NAMALWA (cell line): ENCODE data around the gene ATP1A3.
A peak's percentile ranks its signal among the peaks of the same experiment; 100 is the strongest.
"Not testable (repeated sequence)": the region's sequence is repeated elsewhere in the genome, so short reads cannot be mapped to it uniquely, and the experiment has no call there.

Source experiments
- DNase-seq: peaks from one replicate; pipeline ENCODE4 v3.0.0-alpha.2; 2015; ENCODE audit warnings: low spot score

Gene ATP1A3

DNA sequence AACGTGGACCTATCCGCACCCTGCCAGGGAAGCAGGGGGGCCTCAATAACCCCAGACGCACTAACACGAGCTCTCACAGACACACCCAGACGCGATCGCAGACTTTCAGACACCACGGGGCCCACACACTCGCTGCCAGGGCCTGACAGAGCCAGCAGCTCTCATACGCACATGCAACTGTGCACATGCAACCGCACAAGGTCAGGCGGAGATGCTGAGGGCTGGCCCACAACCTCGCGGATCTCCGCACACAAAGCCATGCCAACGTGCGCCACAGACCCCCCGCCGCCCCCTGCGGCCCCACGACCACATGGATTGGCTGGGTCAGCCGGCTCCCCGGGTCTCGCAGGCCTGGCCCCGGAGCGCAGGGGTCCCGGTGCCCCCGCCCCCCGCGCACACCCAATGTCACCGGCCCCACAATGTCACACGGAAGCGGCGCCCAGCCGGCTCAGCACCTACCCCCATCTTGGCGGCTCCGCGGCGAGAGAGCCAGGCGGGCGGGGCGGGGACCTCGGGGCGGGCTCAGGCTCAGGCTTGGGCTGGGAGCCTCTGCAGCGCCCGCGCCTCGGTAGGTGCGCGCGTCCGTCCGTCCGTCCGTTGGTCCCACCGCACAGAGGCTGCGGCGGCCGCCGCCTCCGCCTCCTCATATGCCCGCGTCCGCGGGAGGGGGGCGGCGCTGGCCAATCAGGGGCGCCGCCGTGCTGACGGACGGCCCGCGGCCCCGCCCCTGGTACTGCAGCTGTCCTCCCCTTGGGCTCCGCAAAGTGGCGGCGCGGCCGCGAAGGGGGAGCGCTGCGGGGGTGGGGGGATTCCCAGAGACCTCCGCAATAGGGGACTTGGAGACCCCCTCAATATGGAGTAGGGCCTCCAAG, at the start of gene ATP1A3:
Gene ATP1A3, minus strand, starts transcription at position 619 of the 872 bp plus-strand sequence. Its CDS starts 154 bp downstream, at position 465.
- DNase-seq = peak; percentile 89

DNA sequence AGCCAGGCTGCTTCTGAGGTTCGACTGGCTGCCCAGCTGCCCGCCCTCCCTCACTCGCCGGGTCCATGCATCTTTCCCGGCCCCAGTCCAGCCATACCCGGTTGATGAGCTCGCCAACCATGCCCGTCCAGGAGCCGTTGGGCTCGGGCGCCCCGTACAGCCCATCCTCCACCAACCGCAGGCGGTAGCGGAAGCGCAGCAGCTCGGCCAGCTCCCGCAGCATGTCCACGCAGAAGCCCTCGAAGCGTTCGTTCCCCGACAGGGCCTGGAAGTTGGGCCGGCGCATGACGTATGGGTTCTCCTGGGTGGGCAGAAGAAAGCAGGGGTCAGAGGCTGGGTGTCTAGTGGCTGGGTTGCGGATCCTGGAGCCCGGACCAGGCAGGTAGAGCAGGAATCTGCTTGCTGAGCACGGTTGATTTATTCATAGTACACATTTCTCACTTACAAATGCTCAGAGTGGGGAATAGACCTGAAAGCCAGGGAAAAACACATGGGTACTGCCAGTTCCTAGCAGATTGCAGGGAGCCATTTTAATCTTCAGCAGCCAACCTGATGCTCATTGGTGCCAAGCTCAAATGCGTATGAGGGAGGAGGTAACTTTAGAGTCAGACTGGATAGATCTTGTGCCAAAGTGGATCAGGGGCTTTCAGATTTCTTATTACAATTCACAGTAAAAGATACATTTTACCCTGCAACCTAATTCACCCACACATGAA, 48.6 kb upstream of the ATP1A3 start:
- DNase-seq = no peak

DNA sequence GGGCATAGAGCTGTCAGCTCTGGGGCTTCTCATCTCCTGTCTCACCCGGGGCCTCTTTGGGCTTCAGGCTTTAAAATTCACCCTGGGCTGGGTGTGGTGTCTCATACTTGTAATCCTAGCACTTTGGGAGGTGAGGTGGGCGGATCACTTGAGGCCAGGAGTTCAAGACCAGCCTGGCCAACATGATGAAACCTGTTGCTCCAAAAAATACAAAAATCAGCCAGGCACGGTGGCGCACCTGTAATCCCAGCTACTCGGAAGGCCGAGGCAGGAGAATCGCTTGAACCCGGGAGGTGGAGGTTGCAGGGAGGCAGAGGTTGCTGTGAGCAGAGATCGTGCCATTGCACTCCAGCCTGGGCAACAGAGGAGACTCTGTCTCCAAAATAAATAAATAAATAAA, 46.5 kb upstream of the ATP1A3 start:
- not testable (repeated sequence) for DNase-seq

DNA sequence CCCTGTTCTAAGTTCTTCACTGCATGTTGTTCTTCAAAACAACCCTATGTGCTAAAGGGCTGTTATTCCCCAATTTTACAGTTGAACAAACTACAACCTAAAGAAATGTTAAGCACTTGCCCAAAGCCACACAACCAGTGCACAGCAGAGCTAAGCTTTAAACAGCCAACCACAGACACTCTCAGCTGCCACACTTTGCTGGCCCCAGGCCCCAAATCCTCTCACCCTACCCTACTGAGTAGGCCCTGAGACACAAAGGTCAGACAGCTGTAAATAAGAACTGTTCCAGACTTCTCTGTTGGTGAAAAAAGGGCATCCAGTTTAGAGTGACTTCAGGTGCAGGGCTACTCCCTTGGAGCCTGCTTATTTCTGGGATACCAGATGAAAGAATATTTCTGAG, 46.0 kb upstream of the ATP1A3 start:
- DNase-seq = no peak

DNA sequence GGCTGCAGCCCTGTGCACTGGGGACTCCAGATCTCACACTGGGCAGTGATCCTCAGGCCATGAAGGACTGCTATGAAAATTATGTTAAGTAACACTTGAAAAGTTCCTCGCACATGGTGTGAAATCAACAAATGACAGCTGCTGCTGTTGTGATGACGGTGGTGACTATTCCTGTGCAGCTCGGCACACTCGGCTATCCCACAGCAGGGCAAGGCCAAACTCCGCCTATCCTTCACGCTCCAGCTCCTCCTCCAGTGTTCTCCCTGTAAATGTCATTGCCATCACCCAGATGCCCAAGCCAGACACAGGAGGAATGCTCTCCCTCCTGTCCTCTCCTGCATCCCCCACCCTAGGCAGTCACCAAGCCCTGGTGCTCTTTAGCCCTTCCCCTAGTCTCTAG, 44.6 kb upstream of the ATP1A3 start:
- DNase-seq = no peak

DNA sequence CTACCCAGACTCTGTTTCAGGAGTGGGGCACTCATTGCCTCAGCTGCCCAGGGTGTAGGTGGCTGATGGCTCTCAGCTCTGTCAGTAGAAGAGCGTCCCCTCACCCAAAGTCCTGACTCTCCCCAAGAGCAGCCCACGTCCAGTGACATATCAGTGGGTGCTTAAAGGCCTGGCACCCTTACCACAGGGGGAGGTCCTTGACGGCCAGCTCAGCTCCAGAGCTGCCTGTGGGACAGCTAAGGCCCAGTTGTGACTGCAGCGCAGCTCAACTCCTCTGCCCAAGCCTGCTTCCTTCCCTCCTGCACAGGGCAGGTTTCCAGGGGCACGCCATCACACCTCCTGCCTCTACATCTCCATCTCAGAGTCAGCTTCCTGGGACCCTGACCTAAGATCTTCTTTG, 43.6 kb upstream of the ATP1A3 start:
- no peak for DNase-seq

DNA sequence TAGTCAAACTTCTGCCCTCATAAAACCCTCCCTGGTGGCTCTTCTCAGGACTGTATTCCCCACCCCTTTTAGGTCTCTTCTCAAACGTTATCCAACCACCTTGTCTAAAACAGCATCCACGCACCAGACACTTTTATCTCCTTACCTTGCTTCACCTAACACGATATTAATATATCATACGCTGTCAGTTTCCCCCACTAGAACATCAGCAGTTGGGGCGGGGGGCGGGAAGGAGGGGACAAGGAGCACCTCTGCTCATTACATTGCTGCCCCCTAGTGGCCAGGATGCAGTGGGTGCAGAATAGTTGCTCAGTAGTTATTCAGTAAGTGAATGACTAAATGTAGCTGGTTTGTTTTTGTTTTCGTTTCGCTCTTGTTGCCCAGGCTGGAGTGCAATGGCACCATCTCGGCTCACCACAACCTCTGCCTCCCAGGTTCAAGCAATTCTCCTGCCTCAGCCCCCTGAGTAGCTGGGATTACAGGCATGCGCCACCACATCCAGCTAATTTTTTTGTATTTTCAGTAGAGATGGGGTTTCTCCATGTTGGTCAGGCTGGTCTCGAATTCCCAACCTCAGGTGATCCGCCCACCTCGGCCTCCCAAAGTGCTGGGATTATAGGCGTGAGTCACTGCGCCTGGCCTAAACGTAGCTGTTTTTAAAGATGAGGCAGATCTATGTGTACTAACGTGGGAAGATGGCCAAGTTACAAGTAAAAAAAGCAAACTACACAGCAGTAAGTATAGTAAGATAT, 40.8 kb upstream of the ATP1A3 start:
- DNase-seq = peak; percentile 92

DNA sequence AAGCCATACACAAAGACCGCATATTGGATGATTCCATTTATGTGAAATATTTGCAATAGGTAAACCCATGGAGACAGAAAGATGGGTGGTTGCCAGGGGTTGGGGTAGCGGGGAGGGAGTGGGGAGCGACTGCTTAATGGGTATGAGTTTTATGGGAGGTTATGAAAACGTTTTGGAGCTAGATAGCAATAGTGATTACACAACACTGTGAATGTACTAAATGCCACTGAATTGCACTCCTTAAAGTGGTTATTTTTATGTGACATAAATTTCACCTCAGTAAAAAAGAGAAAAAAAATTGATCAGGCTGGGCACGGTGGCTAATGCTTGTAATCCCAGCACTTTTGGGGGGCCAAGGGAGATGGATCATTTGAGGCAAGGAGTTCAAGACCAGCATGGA, 39.4 kb upstream of the ATP1A3 start:
- DNase-seq = no peak

DNA sequence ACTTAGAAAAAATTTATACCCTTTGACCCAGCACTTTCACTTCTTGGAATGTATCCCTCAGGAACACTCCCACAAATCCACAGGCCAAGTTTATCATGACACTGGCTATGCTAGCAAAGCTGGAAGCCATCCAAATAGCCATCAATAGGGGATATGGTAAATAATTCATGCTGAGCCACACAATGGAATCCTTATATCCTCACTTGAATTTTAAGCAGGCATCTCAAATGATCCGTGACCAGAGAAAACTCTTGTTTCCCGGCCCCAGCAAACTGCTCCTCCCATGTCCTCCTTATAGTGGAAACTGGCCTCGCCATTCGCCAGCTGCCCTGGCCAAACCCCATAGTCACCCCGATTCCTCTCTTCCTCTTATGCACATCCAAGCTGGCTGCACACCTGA, 38.4 kb upstream of the ATP1A3 start:
- DNase-seq = no peak

DNA sequence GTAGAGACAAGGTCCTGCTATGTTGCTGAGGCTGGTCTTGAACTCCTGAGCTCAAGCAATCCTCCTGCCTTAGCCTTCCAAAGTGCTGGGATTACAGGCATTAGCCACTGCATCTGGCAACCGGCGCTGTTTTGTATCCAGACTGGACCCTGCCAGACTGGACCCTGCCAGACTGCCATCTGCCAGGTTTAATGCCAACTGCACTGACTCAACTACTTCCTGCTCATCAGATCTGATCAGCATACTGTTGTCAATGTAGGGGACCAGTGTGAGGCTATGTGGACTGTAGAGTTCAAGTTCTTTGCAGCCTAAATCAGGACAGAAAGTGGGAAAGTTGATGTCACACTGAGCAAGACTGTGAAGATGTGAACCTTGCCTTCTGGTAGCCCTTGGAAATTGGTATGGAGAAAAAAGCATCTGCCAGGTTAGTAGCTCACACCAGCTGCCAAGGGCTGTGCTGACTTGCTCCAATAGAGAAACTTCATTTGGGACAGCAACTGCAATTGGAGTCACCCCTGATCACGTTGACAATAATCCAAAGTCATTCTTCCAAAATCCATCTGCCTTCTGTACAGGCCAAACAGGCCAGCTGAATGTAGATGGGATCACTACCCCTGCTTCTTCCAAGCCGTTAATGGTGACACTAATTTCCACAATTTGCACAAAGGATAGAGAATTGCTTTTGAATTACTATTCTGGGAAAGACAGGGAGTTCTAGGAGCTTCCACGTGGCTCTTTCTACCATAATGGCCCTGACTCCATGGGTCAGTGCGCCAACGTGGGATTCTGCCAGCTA, 36.8 kb upstream of the ATP1A3 start:
- DNase-seq = no peak

DNA sequence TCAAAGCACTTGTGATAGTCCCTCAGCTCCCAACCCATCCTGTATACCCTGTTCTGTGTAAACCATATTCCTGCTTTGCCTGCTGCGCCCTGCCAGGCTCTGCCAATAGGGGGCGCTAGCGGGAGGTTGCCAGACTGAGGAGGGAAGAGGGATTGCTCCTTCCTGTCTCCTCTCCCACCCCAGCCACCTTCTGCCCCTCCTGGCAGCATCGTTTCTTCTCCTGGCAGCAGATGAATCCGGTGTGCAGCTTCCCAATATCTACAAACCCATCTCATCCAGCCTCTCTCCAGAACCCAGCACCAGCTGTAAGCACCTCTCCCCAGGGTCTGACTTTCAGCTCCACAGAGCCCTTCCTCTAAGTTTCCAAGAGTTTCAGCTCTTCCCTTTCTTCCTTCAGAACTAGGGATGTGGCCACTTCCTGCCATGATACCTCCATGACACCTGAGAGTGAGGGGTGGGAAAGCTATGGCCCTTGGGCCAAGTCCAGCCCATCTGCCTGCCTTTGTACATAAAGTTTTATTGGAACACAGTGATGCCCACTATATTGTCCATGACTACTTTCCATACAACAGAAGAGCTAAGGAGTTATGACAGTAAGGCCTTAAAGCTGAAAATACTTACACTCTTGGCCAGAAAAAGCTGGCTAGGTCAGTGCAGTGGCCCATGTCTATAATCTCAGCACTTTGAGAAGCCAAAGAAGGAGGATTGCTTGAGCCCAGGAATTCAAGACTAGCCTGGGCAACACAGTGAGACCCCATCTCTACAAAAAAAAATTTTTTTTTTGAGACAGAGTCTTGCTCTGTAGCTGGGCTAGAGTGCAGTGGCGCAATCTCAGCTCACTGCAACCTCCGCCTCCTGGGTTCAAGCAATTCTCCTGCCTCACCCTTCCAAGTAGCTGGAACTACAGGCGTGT, 34.5 kb upstream of the ATP1A3 start:
- DNase-seq = peak; percentile 25

DNA sequence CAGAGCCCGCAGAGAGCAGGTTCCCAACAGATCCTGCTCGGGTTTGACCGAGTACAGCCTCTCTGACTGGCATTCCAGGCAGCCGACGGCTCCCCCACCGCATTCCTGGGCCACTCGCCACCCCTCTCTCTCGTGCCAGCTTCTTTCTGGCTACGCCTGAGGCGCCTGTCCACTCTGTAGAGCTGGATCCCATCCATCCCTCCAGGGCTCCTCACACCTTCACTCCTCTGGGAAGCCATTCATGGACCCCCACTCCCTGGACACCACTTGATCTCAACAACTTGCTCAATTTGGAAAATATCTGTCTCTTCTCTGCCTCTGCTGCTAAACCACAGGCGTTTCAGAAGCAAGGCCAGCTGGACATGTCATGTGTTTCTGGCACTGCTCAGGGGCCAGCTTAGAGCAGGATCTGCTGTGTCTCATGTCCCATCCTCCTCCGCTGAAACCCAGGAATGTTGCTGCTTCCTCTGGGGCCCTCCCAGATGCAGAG, 30.6 kb upstream of the ATP1A3 start:
- DNase-seq = no peak

DNA sequence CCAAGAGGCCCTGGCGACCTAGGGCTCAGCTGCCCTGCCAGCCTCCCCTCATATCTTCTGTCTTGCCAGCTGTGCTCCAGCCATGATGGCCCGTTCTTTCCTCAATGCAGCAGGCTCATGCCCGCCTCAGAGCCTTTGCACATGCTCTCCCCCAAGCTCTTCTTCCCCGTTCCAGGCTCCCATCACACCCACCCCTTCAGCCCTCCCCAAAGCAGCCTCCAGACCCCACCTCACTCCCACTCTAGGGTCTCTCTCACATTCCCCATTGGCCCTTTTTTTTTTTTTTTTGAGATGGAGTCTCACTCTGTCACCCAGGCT, 29.9 kb upstream of the ATP1A3 start:
- DNase-seq = no peak

DNA sequence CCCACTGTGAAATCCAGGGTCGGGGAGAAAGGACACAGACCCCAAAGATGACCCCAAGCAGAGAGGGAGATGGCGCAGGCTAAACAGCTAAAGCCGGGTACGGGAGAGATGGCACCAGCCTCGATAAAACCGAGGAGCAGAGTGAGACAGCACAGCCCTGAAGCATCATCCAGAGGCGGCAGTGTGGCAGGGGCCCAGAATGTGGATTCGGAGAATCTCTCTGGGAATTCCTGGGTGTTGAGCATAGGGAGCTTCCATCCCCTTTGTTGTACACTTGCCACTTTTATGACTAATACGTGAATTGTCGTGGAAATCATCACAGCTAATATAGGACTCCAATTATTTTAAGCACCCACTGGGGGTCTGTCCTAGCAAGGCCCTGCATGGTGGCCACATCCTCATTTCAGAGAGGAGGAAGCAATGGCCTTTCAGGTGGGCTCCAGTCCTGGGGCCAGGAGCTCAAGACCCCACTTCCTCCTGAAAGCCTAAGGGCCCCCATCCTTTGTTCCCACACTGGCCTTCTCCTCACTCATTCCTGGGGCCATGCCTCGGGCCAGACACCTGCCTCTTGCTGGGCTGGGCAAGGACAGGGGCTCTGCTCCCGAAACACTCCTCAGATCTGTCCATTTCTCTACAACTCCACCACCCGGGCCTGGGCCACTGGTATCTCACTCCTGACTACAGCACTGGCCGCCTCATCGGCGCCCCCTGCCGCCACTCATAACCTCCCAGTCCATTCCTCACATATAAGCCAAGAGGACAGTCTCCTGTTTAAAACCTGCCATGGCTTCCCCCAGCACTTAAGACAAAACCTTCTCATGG, 29.3 kb upstream of the ATP1A3 start:
- peak; percentile 73 for DNase-seq

DNA sequence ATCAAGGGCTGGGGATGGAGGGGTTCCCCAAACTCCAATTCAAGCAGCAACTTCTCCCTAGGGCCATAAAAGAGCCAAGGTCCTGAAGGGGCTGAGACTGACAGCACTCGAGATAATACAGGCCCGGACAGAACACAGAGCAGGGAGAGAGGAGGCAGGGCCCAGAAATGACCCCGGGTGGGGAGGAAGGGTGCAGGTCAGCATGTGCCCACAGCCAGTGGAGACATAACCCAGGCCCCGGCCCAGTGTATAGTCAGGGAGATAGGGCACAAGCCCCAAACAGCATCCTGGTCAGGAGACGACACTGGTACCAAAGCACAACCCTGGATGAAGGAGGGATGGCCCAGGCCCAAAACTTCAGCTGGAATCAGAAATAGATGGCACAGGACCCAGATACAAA, 28.6 kb upstream of the ATP1A3 start:
- DNase-seq = no peak

DNA sequence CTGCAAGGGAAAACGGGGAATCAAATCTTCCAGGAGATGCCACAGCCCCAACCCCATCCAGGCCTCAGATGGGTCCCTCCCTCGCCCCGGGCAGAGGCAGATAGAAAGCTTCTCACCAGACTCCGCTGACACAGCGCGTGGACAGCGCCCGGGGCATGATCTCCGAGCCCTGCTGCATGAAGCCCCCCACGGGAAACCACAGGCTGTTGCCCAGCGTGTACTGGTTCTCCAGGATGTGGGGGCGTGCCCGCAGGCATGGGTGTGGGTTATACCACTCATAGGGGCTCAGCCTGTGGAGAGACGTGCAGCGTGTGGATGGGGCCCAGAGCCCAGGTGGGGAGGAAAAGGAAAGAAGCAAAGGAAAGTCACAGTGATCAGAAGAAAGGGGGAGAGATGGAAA, 27.2 kb upstream of the ATP1A3 start:
- no peak for DNase-seq

DNA sequence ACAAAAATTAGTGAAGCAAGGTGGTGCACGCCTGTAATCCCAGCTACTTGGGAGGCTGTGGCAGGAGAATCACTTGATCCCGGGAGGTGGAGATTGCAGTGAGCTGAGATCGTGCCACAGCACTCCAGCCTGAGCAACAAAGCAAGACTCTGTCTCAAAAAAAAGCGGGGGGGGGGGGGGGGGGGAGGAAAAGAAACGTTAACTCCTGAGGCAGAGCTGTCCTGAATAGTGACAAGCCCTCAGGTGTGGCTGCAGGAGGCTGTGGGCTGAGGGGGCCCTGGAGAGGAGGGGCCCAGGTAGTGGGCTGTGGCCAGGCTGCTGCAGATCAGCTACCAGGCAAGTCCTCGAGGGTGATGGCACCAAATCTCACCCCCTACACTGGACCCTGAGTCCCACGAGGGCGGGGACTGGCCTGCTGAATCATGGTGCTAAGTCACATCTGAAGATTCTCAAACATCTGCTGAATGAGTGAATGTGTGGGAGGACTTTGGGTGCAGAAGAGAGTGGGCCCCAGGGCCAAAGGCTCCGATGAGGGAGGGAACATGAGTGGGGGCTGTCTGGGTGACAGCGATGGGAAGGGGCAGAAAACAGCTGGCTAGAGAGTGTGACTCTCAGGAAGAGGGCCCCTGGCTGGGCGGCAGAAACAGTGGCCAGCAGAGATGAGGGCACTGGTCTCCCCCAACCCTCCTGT, 24.6 kb upstream of the ATP1A3 start:
- DNase-seq = no peak

DNA sequence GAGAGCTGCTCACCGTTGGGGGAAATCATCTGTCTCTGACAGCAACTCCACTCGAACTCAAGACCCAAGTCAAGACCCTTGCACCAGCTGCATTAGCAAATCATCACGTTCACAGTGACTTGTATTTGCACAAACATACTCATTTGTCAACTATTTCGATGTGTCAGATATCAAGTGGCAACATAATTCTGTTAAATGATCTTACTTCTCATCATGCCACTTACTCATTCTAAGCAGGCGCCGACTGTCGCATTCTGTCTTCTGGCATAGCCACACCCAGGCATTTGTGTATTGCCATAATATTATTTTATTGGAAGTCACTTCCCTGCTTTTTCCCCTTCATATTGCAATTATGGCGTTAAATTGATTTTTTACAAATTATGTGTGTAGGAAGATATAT, 23.0 kb upstream of the ATP1A3 start:
- no peak for DNase-seq

DNA sequence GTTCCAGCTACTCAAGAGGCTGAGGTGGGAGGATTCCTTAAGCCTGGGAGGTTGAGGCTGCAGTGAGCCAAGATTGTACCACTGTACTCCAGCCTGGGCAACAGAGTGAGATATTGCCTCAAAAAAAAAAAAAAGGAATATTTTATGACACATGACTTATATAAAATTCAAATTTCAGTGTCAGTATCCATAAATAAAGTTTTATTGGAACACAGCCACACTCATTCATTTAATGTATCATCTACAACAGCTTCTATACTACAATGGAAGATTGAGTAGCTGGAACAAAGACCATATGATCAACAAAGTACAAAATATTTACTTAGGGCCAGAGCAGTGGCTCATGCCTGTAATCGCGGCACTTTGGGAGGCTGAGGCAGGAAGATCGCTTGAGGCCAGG, 18.7 kb upstream of the ATP1A3 start:
- DNase-seq = not testable (repeated sequence)
